Activated gamma-delta T cell treated with Interleukin-2 at 50 U/mL for 16 hours (primary cell): Measurements from ENCODE around the gene EDIL3.

Experiments used
- DNase-seq: peaks from one replicate; pipeline ENCODE4 v3.0.0-alpha.2; 2020

The EDIL3 gene

GRCh38 chr5:84384604-84385575, at the start of gene EDIL3:
TSS of gene EDIL3 (minus strand) at chr5:84384880. CDS start at chr5:84384374, 506 bp downstream.
- DNase-seq: no peak

GRCh38 chr5:84433461-84433860, 48.8 kb upstream of the EDIL3 start:
- DNase-seq: no peak

GRCh38 chr5:84430863-84431663, 46.4 kb upstream of the EDIL3 start:
- DNase-seq: no peak

- DNase-seq: no peak
Observed at GRCh38 chr5:84430079-84430478, 45.4 kb upstream of the EDIL3 start.

- DNase-seq: no peak
Observed at GRCh38 chr5:84425365-84425881, 40.7 kb upstream of the EDIL3 start.

GRCh38 chr5:84419742-84420141, 35.1 kb upstream of the EDIL3 start:
- DNase-seq: no peak

GRCh38 chr5:84411832-84412605, 27.3 kb upstream of the EDIL3 start:
- DNase-seq: no peak

GRCh38 chr5:84406111-84406510, 21.4 kb upstream of the EDIL3 start:
- no peak for DNase-seq

- no peak for DNase-seq
Observed at GRCh38 chr5:84403773-84404172, 19.1 kb upstream of the EDIL3 start.

- no peak for DNase-seq
Observed at GRCh38 chr5:84397385-84397784, 12.7 kb upstream of the EDIL3 start.

- no peak for DNase-seq
Observed at GRCh38 chr5:84393969-84394368, 9.3 kb upstream of the EDIL3 start.

- no peak for DNase-seq
Observed at GRCh38 chr5:84392836-84393235, 8.2 kb upstream of the EDIL3 start.

- no peak for DNase-seq
Observed at GRCh38 chr5:84385705-84386104, 1.0 kb upstream of the EDIL3 start.

- DNase-seq: no peak
Observed at GRCh38 chr5:84383816-84384603, 670 bp downstream of the EDIL3 start.

- no peak for DNase-seq
Observed at GRCh38 chr5:84383296-84383815, 1.3 kb downstream of the EDIL3 start.

- no peak for DNase-seq
Observed at GRCh38 chr5:84382363-84383295, 2.1 kb downstream of the EDIL3 start.

GRCh38 chr5:84381502-84382362, 2.9 kb downstream of the EDIL3 start:
- no peak for DNase-seq

- no peak for DNase-seq
Observed at GRCh38 chr5:84379749-84380148, 4.9 kb downstream of the EDIL3 start.

- no peak for DNase-seq
Observed at GRCh38 chr5:84378961-84379360, 5.7 kb downstream of the EDIL3 start.
